DMS153 treated with DMSO at 0.1 percent for 48 hours (cell line): ENCODE data around the gene BMP8B.
"Not testable (repeated sequence)": the region's sequence is repeated elsewhere in the genome, so short reads cannot be mapped to it uniquely, and the experiment has no call there.

ENCODE experiments used
- DNase-seq: peaks from one replicate; lab custom pipeline; 2025; ENCODE audit not compliant: unreplicated experiment; lab: John Stamatoyannopoulos, UW

The BMP8B gene

DNA sequence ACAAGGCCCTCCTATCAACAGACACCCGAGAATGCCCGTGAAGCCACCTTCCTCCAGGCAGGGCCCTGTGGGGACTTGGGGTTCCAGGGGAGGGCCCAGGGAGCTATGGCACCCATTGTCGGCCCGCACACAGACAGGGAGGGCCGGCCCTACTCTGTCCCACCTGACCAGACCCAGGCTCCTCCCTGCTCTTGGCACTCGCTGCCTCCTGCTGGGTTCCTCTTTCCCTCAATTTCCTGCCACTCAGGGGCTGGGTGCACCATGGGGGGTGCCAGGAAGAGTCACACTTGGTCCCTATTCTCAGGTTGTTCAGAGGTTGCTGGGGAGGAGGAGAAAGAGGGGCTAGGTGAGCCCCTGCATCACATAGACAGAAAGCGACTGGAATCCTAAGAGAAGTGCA, 9.5 kb downstream of the BMP8B start:
- no peak for DNase-seq

DNA sequence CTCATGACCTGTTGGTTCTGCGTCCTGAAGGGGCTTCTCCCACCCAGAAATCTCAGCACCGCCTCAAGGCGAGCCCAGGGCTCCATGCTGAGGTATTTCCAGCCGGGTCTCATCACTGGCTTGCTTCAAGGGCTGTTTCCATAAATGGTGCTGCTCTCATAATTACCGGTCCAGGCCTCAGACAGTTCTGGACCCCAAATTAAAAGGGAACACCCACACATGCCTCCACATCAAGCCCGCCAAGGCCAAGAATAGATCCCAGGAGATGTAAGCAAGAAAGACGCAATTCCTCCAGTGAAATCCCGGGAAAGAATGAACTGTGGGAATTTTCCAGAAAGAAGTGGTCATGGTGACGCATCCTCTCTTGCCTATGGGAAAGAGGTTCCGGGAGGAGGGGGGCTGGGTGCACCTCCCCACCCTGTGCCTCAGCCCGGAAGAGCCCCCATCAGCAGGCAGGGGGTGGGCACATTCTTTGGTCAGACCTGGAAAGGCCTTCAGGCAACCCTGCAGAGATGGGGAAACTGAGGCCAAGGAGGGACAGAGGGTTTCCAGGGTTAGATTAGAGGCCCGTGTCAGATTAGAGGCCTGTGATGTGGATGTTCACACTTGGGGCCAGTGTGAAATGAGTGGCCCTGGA, 10.1 kb downstream of the BMP8B start:
- DNase-seq, result not testable (repeated sequence)

DNA sequence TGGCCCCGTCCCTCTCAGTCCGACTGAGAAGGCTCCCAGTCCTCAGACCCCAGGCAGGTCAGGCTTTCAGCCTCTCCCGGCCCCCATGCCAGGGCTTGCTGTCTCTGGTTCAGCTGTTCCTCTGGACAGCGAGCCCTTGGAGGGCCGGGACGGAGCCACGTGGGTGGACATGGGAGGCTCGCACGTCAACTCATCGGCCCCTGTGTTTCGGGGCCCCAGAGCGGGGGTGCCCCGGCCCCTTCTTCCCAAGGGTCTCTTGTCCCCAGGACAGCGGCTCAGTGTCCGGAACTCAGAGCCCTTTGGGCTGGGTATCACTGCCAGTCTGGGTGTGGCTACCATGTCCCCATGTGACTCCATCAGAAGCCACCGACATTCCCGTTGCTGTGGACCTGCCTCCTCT, 10.8 kb downstream of the BMP8B start:
- DNase-seq, result not testable (repeated sequence)

DNA sequence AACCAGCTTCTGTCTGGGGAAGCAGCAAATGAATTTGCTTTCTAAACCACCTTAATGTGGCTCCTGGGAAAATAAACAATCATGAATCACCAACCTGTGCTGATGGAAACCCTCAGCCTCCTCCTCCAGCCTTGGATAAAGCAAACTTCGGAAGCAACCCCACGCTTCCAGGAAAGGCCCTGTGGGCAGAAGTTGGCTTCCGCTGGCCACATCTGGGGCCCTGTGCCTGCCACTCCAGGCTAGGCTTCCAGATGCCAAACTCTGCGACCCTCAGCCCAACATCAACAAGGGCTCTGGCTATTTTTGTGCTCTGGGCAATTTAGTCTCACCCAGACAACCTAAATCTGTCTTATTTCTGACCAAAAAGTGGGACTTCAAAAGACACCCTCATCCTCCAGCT, 11.4 kb downstream of the BMP8B start:
- DNase-seq, result no peak

DNA sequence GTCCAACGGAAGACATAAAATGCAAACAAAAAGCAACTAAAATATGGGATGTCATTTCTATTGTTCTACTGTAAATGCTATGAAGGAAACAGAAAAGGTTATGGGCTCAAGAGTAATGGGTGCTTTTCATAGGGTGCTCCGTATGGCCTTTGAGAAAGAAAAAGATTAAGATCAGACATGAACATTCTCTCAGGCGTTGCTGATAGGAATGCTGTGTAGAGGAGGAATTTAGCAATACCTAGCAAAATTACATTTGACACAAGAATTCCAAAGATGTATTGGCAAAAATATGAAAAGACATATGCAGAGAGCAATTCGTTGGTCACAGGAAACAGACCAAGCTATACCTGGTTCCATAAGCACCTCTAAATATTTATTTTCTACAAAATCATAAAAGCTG, 11.8 kb downstream of the BMP8B start:
- DNase-seq, result no peak

DNA sequence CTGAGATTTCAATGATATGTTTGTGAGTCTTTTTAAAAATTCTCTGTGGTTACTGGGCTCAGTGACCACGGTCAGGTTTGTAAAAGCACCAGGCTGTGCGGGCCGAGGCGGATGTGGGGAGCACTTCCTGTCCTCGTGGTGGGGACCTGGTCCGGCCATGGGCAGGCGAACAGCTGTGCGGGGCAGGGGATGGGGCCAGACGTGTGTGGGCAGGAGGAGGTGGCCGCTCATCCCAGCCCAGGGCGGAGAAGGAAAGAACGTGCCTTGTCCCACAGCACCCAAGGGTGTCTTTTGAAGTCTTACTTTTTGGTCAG, 12.3 kb downstream of the BMP8B start:
- no peak for DNase-seq

DNA sequence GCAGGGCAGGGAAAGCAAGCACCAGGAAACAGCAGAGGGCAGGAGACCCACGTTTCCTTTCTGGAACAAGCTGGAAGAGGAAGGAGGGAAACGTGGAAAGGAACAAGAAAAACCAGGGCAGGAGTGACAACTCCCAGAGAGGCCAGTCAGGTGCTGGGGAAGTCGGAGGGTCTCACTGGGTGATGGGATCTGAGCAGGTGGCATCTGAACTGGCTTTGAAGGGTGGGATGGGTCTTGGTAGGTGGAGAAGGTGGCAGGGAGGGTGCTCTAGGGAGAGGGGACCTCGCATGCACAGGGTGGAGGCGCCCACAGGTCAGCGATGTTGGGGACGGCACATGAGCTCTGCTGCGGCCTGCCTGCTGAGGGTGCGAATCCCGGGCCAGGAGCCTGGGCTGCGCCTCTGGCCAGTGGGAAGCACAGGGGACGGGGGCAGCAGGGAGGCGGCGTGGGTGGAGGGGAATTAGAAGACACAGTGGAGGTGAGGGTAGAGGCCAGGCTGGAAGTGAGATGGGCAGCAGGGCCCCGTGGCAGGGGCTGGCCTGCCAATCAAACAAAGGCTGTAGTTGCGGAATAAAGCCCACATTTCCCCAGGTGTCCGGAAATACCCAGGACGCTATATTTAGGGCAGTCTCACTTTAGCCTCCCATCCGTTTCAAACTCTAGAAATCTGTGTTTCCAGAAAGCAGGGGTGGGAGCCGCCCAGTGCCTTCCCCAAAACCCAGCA, 12.8 kb downstream of the BMP8B start:
- DNase-seq, result not testable (repeated sequence)

DNA sequence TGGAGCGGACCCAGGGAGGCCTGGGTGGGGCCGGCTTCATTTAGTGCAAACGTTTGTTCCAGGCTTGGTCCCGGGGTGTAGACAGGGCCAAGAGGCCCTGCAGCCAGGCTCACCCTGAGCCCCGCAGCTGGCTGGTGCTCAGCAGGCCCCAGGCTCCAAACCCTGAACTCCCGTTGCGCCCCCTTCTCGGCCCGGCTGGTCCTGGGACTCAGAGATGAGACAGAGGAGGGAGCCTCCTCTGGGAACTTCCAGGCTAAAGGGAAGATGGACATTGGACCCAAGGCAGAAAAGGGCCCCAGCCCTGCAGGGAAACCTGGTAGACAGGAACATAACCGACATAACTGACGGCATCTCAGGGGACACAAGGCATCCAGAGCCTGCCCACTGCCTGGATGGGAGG, 13.5 kb downstream of the BMP8B start:
- DNase-seq, result not testable (repeated sequence)

DNA sequence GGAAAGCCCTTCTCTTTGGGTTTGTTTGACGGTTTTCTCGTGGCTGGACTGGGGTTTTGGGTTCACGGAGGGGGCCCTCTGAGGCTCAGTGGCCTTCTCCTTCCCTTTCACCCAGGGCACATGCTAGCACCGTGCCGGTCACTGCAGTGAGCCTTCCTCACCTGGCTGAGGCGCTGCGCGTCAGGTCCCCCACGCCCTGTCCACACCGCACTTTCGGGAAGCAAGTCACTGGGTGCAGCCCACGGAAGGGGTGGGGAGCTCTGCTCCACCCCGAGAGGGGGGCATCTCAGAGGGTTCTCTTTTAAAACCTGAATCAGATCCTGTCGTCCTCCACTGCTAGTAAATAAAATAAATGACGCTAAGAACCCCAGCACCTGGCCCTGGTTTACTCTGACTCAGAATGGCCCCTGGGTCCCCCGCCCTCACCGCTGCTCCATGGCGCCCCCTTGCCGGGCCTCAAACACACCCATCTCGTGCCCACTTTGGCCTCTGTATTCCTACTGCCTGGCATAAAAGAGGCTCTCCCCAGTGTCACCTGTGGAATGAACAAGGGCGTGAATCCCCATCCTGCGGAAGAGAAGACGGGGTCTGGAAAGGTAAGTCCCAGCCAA, 15.2 kb downstream of the BMP8B start:
- DNase-seq, result not testable (repeated sequence)

DNA sequence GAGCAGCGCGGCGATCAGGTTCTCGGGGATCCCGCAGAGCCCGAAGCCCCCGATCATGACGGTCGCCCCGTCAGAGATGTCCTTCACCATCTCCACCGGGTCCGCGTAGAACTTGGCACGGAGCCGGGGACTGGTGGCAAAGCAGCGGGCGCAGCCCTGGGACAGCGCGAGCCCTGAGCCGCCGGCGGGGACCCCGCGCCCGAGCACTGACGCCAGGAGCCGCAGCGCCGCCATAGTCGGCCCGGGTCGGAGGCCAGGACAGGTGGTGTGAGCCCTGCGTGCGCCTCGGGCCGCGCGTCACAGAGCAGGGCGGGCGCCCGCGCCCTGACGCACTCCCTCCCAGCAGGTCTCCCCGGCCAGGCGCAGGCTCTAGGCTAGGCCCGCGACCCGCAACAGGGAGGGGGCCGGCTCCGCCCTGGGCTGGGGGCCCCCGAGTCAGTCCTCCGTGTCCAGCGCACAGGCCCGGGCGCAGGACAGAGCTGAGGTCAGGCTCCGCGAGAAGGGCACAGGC, 17.6 kb downstream of the BMP8B start, which contains the start of gene OXCT2:
OXCT2 (minus strand) TSS at position 327 of the 511 bp plus-strand sequence; CDS start at position 234, 93 bp downstream.
- not testable (repeated sequence) for DNase-seq

DNA sequence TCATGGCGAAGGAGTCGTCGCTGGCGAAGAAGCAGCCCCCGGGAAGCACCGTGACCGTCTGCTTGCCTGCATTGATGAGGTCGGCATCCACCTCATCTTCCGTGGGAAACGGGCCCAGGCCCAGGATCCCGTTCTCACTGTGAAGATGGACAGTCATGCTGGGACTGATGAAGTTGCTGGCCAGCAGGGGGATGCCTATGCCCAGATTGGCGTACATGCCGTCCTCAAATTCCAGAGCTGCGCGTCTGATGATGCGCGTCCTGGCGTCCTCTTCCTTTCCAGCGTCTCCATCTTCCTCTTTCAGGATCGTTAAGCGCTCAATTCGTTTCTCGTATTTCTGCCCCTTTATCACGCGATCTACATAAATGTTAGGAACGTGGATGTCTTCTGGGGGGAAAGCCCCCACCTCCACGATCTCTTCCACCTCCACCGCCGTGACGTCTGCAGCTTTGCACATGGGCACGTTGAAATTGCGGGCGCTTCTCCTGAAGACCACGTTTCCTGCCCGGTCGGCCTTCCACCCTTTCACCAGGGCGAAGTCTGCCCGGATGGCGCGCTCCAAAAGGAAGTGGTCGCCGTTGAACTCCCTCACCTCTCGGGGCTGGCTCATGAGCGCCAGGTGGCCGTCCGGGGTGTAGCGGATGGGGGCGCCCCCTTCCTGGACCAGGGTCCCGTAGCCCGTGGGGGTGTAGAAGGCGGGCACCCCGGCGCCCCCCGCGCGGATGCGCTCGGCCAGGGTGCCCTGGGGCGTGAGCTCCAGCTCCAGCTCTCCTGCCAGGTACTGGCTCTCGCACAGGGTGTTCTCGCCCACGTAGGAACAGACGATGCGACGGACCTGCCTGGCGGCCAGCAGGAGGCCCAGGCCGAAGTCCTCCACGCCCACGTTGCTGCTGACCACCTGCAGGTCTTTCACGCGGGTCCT, 18.3 kb downstream of the BMP8B start:
- DNase-seq, result not testable (repeated sequence)

DNA sequence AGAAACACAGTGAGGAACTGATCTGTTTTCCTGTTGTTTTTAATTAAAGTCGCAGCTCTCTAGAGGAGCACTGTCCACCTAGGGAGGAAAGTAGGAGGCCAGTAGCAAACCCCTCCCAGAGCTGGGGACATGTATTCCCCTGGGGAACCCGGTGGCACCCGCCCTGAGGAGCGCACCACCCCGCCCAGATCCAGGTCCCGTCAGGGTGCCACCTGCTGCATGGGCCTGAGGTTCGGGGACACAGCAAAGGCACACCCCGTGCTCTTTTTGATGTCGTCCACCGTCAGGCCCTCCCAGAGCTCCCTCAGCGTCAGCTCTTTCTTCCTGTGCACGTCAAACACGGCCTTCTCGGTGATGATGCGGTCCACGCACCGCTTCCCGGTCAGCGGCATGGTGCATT, 19.2 kb downstream of the BMP8B start:
- DNase-seq, result not testable (repeated sequence)

DNA sequence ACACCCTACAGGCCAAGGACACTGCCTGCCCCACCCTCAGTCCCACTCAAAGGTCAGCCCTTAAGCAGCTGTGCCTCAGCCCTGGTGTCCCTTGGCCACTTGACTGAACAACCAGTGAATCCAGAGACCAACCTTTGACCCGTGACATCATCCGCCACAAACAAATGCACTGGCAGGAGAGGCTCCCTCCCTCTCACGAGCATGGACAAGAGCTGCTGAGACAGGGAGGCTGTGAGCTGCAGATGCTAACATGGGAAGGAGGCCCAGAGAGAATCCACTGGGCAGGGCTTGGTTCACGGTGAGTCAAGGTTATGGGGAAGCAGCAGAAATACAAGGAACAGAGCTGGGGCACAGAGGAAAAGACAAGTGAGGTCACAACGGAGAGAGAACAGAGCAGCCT, 22.2 kb downstream of the BMP8B start:
- not testable (repeated sequence) for DNase-seq

DNA sequence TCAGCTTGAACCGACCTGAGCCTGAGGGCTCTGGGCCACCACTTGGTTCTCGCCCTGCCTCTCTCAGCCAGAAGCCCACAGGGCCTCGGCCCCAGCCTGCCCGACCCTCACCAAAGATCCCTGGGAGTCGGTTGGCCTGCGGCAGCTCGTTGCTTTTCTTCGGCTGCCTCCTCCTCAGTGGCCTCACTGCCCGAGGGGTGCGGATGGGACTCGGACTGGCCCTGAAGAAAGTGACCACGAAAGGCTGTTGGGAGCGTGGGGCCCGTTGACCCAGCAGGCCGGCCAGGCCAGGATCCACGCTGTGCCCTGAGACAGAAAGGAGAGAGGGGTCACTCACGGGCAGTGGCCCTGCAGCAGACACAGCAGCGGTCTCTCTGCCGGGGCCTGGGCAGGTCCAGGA, 24.2 kb downstream of the BMP8B start:
- DNase-seq, result not testable (repeated sequence)

DNA sequence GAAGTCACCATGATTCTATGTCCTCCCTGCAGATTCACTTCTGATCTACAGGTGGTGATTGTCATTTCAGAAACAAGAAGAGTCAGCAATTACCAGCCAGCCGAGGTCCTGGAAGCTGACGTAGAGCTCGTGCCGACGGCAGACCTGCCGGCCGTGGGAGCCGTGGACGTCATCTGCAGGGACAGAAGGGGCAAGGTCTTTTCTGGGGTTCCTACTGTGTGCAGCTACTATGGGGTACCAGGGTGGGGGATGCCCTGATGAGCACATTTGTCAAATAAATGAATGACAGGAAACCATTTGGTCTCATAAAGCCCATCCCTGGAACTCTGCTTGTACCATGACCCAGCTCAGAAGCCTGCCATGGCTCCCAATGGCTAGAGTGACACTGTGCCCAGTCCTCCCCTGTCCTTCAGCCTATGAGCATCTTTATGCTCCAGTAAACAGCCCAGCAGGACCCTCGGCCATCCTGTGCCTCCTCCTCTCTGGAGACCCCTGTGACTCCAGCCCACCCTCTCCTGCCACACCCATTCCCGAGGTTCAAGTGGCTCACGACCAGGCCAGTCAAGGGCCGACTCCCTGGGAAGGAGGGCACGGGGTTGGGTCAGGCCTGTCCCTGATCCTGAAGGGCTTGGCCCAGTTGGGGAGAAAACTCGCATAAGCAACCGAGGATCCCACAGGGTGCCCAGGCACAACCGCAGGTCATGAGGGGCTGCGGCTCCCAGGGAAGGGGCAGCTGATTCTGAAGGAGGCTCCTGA, 24.9 kb downstream of the BMP8B start:
- not testable (repeated sequence) for DNase-seq

DNA sequence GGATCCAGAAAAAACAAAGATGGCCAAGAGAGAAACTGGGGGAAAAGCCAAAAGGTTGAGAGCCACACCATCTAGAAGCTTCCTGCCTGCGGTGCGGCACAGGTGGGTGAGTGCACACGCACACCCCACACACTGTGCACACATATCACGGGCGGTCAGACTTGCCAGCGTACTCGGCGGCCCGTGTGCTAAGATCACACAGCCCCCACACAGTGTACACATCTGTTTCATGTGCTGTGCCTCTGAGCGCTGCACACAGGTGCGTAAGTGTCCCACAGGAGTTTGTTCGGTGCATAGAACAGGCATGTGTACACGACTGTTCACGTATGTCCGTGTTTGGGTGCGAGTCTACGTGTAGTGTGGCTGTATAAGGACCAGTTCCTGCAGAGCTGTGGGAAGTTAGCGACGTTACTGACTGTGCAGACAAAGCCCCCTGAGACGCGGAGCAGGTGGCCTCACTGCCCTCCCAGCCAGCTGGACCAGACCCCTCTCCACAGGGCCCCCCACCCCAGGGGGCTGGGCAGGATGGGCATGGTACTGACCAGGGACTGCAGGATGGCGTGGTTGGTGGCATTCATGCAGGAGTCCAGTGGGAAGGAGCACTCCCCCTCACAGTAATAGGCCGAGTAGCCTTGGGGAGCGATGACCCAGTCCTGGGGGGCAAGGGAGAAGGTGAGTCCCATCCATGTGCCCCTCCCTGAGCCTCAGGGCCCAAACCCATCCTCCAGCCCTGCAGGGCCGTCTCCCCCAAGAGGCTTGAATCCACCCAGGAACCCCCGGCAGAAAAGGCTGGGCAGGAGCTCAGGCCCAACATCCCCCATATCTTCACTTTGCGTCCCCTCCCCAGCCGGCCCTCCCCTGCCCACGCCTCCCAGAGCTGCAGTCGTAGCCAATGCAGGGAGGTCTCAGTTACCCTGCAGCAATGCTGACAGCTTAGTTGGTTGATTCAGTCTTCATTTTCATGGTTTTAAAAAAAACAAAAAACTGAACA, 25.8 kb downstream of the BMP8B start:
- DNase-seq, result no peak

DNA sequence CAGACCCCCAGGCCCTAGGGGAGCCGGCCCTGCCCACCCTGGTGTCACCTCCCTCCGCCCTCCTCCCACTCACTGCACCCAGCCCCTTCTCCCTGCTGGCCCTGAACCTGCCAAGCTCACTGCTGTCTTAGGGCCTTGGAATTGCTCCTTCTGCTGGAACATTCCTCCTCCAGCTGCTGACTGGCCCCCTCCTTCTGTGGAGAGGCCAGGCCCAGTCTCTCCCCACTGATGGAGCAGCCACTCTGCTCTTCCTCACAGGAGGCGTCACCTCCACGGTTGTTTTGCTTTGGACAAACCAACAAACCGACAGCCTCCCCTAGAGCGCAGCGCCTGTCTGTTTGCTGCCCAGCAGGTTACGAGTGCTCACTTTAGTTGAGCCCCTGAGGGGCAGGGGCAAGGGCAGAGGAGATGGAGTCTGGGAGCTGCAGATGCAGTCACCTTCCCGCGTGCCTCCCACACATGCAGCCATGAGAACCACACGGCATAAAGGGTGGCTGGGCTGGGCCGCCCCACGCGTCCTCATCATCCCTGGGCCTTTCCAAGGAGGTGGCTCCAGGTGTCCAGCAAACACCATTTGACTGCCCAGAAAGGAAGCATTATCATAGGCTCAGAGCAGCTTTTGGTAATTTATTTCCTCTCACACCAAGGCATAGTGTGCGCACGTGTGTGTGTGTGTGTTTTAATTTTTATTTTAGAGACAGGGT, 27.0 kb downstream of the BMP8B start:
- no peak for DNase-seq

DNA sequence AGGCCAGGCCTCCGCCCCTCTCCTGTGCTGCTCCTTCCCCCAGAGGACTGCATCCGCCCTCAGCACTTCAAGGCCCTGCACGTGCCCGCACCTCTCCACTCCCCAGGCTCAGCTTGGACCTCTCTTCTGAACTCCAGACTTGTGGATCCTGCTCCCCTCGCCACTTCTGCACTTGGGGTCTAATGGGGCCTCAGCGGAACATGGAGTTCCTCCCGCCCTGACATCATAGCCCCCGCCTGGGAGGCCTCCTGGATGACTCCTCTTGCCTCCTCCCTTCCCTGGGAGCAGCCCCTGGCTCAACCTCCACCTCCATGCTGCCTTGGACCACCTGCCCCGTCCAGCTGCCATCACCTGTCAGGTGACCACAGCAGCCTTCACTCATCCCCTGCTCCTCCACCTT, 27.6 kb downstream of the BMP8B start:
- DNase-seq, result no peak
